ENCODE measurements around the gene DELE1.
A peak's percentile ranks its signal among the peaks of the same experiment; 100 is the strongest.

The DELE1 gene

GRCh38 chr5:141969783-141970771, 46.4 kb downstream of the DELE1 start:
- POLR2A ChIA-PET: interaction anchor here (0.7 to 1.4 kb wide), 2 partner anchors 47 kb away, joined by 3 to 15 read pairs; partner anchors contain the start of gene DELE1
- TF ChIP-seq CTCF (IDR thresholded peaks at IDR 0.05; ENCODE audit: control extremely low read depth, extremely low read depth, low read depth, missing control alignments): no peak
- DNase-seq (ENCODE audit: extremely low spot score): peak; percentile 78
- CTCF ChIA-PET: interaction anchor here (0.9 to 6.9 kb wide), 33 partner anchors 8 to 743 kb away, joined by 3 to 145 read pairs (median 6); partner anchors contain the start of genes DELE1, DIAPH1, GNPDA1 and PCDH12

GRCh38 chr5:141973871-141974595, 50.4 kb downstream of the DELE1 start:
- CTCF ChIA-PET: interaction anchor here (6.9 kb wide), 1 partner anchor 17 kb away, joined by 145 read pairs; the partner anchor contains the start of gene PCDH12
- no peak for DNase-seq (ENCODE audit: extremely low spot score)
- POLR2A ChIA-PET: no interaction called here
- TF ChIP-seq CTCF (IDR thresholded peaks at IDR 0.05; ENCODE audit: control extremely low read depth, extremely low read depth, low read depth, missing control alignments): no peak

- TF ChIP-seq CTCF (IDR thresholded peaks at IDR 0.05; ENCODE audit: control extremely low read depth, extremely low read depth, low read depth, missing control alignments): no peak
- CTCF ChIA-PET: interaction anchor here (1.4 to 5.3 kb wide), 6 partner anchors 10 to 49 kb away, joined by 3 to 39 read pairs (median 20); partner anchors contain the start of gene GNPDA1
- POLR2A ChIA-PET: no interaction called here
- DNase-seq (ENCODE audit: extremely low spot score): no peak
These were observed 52.5 kb downstream of the DELE1 start for GRCh38 chr5:141976176-141976575.

GRCh38 chr5:141978389-141978788, 54.7 kb downstream of the DELE1 start:
- POLR2A ChIA-PET: no interaction called here
- CTCF ChIA-PET: interaction anchor here (1.2 to 5.3 kb wide), 7 partner anchors 7 to 314 kb away, joined by 4 to 39 read pairs (median 29); partner anchors contain the start of genes GNPDA1 and RNF14
- DNase-seq (ENCODE audit: extremely low spot score): no peak
- no peak for TF ChIP-seq CTCF (IDR thresholded peaks at IDR 0.05; ENCODE audit: control extremely low read depth, extremely low read depth, low read depth, missing control alignments)

GRCh38 chr5:141982626-141983025, 59.0 kb downstream of the DELE1 start:
- DNase-seq (ENCODE audit: extremely low spot score): no peak
- ChIA-PET CTCF (no interaction called here), POLR2A (no interaction called here)
- TF ChIP-seq CTCF (IDR thresholded peaks at IDR 0.05; ENCODE audit: control extremely low read depth, extremely low read depth, low read depth, missing control alignments): no peak

GRCh38 chr5:141986072-141986471, 62.4 kb downstream of the DELE1 start:
- ChIA-PET CTCF (interaction anchor here (0.8 to 2.9 kb wide), 6 partner anchors 9 to 321 kb away, joined by 3 to 12 read pairs (median 5); partner anchors contain the start of gene RNF14), POLR2A (interaction anchor here (0.6 kb wide), 1 partner anchor 10 kb away, joined by 3 read pairs; no protein-coding TSS in a partner anchor)
- no peak for DNase-seq (ENCODE audit: extremely low spot score)
- no peak for TF ChIP-seq CTCF (IDR thresholded peaks at IDR 0.05; ENCODE audit: control extremely low read depth, extremely low read depth, low read depth, missing control alignments)
